Left cardiac atrium (tissue), 4 donors: ENCODE results near the gene NCKIPSD. TPM values are rescaled to one million over a fixed set of nuclear protein-coding genes. Genes with fewer than 3 reads are reported as not detected.

Experiments used
- ATAC-seq, 2 donors: fragments of 200-7000 bp; cut with Tn5 transposase; one replicate each; pipeline ENCODE4 v1.9.1; 2020; ENCODE audit warnings: mild to moderate bottlenecking in 2 of 2, moderate library complexity in 2 of 2
- DNase-seq: peaks from one replicate; pipeline ENCODE4 v3.0.0-alpha.2; 2020
- intact Hi-C, 2 donors: fragments of 100-400 bp; cut with DNase I; formaldehyde crosslinking; loops; one replicate each; pipeline versions ENCODE4 v1.14.1 to v1.15.1; 2022 to 2023
- microRNA-seq, 2 donors: library from miRNA; unstranded; fragments of <30 nt; microRNA quantifications; one replicate each; pipeline ENCODE4 v1.2.0, GENCODE V29; 2020
- total RNA-seq, 2 donors: library from RNA; stranded (reverse); fragmentation: NEBNext Ultra II Directional; extraction: Animal tissue kit (Norgen Biotek cat#: 25700); gene quantifications; one replicate each; pipeline ENCODE4 v1.2.1, GENCODE V29; 2021
- donor health status: DM: no; HTN: yes; CAD: no.
- donor health status: DM: no; HTN: yes; CAD: no; lungs with severe emphysema.
- donor health status: DM: yes; HTN: yes; CAD: no.
- donor health status: Dilated cardiomyopathy.

NCKIPSD gene
- total RNA-seq, 2 donors from 2014 or later, result 19.4 to 27.8 TPM

DNA sequence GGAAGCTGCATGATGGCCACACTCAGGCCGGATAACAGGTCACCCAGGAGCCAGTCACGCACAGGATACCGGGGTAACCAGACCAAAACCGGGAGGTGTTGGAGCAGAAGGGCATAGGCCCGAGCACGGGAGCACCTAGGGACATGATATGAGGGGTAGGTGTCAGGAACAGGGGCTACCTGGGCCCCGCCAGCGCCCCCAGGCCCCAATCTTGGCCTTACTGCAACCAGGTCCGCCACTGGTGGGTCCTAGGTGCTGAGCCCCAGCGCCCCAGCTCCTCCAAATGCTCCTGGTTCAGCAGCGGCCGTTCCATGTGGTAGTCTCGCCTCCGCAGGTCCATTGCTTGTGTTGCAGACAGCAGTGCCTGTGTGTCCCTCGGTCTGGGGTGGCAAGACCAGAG lies 52.5 kb downstream of the NCKIPSD start:
- intact Hi-C loops, result no loop called here
- no peak for DNase-seq
- no peak for ATAC-seq

DNA sequence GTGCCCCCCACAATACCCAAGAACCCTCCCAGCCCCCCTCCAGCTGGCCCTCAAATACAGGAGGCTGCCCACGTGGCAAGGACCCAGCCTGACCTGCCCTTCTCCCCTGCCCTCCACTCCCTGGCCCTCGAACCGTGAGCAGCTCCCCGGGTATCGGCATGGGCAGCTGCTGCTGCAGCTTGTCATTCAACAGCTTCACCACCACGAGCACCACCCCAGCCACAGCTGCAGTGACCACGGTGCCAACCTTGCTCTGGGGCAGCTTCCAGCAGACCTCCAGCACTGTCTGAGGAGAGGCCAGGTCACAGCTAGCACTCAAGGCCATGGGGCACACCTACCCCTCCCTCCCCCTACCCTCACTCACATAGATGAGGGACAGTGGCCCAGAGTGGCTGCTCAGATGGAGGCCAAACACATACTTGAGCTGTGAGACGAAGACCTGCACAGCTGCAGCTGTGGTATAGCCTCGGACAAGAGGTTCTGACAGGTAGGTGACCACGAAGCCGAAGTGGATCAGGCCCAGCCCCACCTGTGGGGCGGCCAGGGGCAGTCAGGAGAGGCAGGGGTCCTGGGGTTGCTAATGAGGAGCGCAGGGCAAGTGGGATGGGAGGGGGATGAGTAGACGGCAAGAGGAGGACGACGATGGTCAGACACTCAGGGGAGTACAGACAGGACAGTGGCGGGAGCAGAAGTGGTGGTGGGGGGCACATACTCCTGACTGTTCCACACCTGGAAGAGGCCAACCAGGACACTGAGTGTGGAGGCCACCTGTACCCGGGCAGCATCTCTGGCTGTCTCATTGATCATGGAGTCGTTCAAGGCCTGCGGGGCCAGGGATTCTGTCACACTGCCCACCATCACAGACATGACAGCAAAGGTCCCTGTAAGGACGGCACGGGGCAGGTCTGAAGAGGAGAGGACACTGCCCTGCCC lies 53.9 kb downstream of the NCKIPSD start:
- intact Hi-C loops, result no loop called here
- no peak for ATAC-seq
- DNase-seq, result no peak

DNA sequence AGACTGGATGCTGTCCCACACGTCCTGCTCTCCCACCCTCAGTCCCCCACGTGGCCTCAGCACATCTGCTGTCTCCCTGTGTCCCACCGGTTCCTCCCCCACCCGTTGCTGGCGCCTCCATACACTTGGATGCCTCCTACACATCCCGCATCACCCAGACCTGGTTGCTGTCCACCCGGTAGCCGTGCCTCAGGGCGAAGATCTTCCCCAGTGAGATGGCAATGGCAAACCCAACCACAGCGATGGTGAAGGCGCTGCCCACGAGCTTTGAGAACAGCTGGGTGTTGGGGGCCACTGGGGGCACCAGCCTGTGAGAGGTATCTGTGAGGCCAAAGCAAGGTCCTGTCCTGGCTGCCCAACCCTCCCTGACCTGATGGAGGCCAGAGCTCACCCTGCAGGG lies 54.9 kb downstream of the NCKIPSD start:
- intact Hi-C loops, result no loop called here
- ATAC-seq, result no peak
- no peak for DNase-seq

DNA sequence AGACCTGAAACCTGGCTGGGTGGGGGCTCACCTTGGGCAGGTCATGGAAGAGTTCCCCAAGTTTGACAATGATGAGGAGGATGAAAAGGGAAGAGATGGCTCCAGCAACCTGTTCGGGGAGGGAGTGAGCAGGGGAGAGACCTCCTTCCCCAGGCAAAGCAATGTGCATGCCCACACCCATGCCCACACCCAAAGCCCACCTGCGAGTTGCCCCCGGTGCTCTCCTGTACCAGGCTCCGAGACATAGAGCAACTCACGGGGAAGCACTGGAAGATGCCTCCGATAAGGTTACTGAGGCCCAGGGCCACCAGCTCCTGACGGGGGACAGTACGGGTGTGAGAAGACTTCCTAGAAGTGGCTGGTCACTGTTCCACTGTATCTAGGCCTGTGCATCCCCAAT lies 55.3 kb downstream of the NCKIPSD start:
- DNase-seq (no peak), ATAC-seq (no peak)
- intact Hi-C loops, result no loop called here

DNA sequence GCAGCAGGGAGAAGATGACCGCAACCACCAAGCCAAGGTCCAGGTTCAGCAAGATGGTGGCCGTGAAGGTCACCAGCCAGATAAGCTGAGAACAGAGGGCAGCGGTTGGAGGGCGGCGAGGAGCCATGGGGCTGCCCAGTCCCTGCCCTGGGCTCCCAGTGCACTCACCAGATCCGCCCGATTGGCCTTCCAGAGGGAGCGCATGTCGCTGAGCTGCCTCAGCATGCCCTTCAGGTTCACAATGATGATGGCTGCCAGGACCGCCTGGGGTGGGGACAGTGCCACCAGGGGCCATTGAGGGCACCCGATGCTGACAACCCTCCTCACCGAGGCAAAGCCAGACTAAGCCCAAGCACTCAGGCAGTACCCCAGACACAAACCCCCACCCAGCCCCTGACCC lies 55.8 kb downstream of the NCKIPSD start:
- ATAC-seq, result no peak
- intact Hi-C loops, result no loop called here
- DNase-seq, result no peak

DNA sequence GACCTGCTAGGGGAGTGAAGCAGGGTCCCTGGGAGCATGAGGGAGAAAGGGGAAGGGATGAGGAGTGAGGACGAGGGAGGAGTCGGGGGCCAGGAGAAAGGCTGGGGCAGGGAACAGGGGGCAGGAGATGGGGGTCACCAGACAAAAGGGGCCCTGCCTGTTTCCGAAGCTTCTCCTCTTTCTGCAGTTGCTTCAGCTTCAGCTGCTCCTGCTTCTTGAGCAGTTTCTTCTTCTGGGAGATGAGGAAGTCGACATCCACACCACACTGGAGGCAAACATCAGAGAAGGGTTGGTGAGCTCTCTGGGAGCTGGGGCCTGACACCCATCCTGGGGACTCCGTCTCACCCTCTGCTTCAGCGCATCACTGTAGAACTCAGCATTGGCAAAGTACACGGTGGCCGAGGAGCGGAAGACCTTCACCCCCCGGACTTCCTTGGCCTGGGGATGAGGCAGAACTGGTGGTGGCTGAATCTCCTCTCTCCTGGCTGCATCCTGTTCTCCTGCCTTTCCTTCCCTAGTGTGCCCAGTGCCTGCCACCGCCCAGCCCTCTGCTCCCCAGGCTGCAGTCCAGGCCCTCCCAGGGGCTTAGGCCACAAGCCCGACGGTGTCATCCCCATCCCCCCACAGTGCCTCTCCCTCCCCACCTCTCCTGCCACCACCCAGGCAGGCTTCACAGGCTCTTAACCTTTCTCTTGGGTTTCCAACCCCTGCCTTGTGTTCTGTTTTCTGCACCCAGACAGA lies 57.3 kb downstream of the NCKIPSD start:
- no peak for DNase-seq
- no peak for ATAC-seq
- intact Hi-C loops, result no loop called here

DNA sequence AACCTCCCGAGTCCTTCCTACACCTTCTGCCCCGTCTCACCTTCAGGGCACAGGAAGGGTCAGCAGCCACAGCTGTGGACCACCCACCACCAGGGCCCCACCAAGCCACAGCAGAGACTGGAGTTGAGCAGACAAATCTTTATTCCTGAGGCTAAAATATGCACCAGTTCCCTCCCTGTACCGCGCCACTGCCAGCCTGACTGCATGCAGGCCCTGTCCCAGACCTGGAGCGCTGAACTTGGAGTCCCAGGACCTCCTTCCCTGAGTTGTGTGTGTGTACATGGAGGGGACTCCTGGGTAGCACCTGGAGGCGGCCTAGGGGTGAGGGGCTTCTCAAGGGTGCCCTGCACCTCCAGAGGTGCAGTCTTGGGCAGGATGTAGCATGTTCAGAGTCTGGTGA lies 60.1 kb downstream of the NCKIPSD start:
- ATAC-seq, result no peak
- no peak for DNase-seq
- intact Hi-C loops, result no loop called here

DNA sequence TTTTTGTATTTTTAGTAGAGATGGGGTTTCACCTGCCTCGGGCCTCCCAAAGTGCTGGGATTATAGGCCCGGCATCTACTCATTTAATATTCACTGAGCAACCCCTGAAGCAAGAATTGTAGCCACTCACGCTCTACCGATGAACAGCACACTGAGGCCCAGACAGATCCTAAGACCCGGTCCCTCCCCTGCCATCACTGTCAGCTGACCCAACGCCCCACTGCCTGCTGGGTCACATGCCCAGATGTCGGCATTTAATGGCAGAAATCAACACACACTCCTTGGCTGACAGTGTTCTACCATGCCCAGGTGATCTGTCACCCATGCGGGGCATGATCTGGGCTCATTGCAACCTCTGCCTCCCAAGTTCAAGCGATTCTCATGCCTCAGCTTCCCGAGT lies 60.9 kb downstream of the NCKIPSD start:
- ATAC-seq, result no peak
- intact Hi-C loops, result no loop called here
- no peak for DNase-seq

DNA sequence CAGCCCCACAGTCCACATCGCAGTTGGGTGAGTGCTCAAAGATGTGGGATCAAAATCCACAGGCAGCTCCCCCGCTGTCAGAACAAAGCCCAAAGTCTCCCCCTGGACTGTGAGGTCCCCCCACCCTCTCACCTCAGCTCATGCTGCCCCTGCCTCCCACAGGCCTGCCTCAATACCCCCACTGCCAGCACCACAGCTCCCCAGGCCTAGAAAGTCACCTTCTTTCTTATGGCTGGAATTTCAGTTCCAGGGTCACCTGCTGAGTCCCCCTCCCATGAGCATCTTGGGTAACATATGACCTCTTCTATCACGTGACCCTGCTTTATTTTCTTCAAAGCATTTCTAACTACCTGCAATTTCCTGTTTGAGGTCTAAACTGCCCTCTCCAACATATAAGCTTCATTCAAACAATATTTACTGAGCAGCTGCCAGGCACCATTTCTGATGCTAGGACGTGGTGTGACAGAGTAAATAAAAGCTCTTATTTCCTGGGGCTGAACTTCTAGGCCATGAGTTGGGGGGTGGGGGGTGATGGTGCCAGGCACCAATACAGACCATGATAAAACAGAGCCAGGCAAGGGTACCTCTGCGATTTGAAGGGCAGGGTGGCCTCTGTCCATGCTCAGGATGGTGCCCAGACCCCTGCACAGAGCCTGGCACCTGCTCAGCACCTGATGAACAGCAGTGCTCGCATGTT lies 61.7 kb downstream of the NCKIPSD start:
- DNase-seq (no peak), ATAC-seq (no peak)
- intact Hi-C loops, result no loop called here

Small RNA genes lying within 50 kb of the gene (microRNA-seq; reads per million reads assigned to microRNA genes)
- gene MIR4793, result 0 reads per million in 2 donors

Other genes with a start within 250 kb of the NCKIPSD start
- 10 to 100 TPM in 1 of 2 donors, 1 to 10 TPM in 1; 7.0 to 10.9 TPM for gene CCDC51, start 245.8 kb downstream of the NCKIPSD start, total RNA-seq
- gene TMA7, start 245.7 kb downstream of the NCKIPSD start, total RNA-seq, result 100 to 1,000 TPM; 190 to 238 TPM
- 1 to 10 TPM; 3.9 to 5.7 TPM for gene ATRIP, start 239.2 kb downstream of the NCKIPSD start, total RNA-seq
- 100 to 1,000 TPM in 1 of 2 donors, 10 to 100 TPM in 1; 73.3 to 108 TPM for gene SHISA5, start 181.7 kb downstream of the NCKIPSD start, total RNA-seq
- gene PFKFB4, start 129.1 kb downstream of the NCKIPSD start, total RNA-seq, result 1 to 10 TPM; 2.0 to 2.9 TPM
- gene UCN2, start 122.1 kb downstream of the NCKIPSD start, total RNA-seq, result not detected
- gene COL7A1, start 90.6 kb downstream of the NCKIPSD start, total RNA-seq, result 1 to 10 TPM; 5.2 to 5.5 TPM
- 100 to 1,000 TPM; 583 to 651 TPM for gene UQCRC1, start 76.3 kb downstream of the NCKIPSD start, total RNA-seq
- gene TMEM89, start 64.1 kb downstream of the NCKIPSD start, total RNA-seq, result not detected
- 10 to 100 TPM; 11.2 to 14.6 TPM for gene SLC26A6, start 50.5 kb downstream of the NCKIPSD start, total RNA-seq
- gene CELSR3, start 23.0 kb downstream of the NCKIPSD start, total RNA-seq, result under 1 TPM; 0.24 to 0.39 TPM
- 10 to 100 TPM; 24.0 to 38.4 TPM for gene IP6K2, start 31.3 kb upstream of the NCKIPSD start, total RNA-seq
- 10 to 100 TPM; 42.5 to 56.8 TPM for gene PRKAR2A, start 162.0 kb upstream of the NCKIPSD start, total RNA-seq
- 10 to 100 TPM; 53.4 to 55.6 TPM for gene SLC25A20, start 213.0 kb upstream of the NCKIPSD start, total RNA-seq
- gene ARIH2, start 232.9 kb upstream of the NCKIPSD start, total RNA-seq, result 100 to 1,000 TPM in 1 of 2 donors, 10 to 100 TPM in 1; 88.0 to 104 TPM